COLO668 (cell line): ENCODE results near the gene MATR3.
A peak's percentile ranks its signal among the peaks of the same experiment; 100 is the strongest.

Experiments used
- DNase-seq: peaks from one replicate; lab custom pipeline; 2025; ENCODE audit not compliant: unreplicated experiment; lab: John Stamatoyannopoulos, UW

MATR3 gene

GRCh38 chr5:139271201-139272027, 22.1 kb upstream of the MATR3 start:
- DNase-seq = no peak

DNA sequence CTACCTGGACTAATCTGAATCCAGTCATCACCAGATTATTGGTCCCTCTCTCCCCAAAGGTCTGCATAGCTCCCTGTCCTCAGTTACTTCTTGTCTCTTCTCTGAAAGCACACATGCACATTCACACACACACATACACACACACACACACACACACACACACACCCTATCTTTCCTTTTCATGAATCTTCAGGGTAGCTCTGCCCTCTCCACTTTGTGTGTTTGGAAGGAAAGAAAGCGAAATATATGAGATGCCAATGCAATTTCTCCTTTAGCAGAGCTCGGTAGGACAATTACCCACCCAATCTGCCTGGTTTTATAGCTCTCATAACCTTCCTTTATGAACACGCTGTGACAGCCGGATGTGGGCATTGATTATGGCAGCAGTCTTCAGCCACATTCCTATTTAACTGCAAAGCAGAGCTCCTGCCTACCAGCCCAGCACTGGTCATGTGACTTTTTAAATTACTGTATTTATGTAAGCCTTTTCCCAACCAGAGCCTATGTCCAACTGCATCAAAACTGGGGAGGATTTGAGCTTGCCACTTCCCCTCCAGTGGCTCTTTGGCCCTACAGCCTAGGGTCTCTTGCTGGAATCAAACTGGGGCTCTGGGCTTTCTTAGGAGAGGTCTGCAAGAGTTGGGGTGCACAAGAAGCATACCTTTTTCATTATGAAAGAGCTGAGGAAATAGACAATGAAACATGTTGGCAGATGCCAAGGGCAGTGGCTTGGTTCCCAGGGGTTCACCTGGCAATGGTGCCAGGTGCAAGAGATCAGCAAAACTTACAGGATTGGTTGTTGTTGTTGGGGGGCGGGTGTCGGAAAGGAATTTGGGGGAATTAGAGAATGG, 20.8 kb upstream of the MATR3 start:
- DNase-seq = peak; percentile 8

GRCh38 chr5:139273322-139273571, 20.3 kb upstream of the MATR3 start:
- no peak for DNase-seq

- peak; percentile 85 for DNase-seq
Measured at GRCh38 chr5:139273572-139274289, 19.8 kb upstream of the MATR3 start.

DNA sequence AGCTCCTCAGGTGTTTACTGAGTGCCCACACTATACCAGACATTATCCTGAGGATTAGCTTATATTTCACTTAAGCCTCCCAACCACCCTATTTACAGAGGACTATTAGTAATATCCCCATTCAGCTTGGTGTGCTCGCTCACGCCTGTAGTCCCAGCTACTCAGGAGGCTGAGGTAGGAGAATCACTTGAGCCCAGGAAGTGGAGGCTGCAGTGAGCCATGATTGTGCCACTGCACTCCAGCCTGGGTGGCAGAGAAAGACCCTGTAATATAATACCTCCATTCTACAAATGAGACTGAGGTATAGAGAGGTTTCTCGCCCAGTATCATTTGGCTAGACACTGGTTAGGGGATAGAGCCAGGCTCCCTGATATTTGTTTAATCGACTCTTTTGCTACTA, 18.0 kb upstream of the MATR3 start:
- no peak for DNase-seq

DNA sequence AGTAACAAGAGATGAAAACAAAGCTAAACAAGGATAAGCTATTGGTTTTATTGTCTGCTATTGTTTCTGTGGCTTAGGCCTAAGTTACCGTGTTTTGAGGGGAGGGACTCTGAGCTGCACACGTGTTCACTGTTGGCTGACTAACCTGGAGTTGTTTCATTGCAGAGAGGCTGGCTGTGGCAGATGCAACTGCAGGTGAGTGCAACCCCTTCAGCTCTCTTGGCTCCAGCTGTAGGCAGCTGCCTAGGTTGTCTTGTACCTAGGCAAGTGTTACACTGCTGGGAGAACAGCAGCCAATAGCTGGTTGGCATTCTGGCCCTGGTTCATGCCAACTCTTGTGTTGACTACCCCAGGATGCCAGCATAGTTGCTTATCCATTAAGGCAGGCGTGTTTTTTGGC, 17.6 kb upstream of the MATR3 start:
- peak; percentile 5 for DNase-seq

- no peak for DNase-seq
Measured at GRCh38 chr5:139276426-139276825, 17.1 kb upstream of the MATR3 start.

DNA sequence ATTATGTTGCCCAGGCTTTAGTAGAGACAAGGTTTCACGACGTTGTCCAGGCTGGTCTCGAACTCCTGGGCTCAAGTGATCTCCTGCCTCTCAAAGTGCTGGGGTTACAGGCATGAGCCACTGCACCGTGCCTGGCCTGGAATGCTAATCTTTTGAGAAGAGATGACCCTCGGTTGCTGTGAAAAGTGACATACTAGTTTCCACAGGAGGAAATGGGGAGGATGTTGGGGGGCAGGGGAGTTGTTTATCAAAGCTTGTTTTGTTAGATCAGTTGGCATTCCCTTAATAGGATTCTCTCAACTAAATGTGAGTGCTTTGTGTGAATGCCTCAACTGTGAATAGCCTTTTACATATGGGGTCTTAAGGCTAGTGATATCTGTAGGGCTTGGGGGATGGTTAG, 16.4 kb upstream of the MATR3 start:
- DNase-seq = no peak

DNA sequence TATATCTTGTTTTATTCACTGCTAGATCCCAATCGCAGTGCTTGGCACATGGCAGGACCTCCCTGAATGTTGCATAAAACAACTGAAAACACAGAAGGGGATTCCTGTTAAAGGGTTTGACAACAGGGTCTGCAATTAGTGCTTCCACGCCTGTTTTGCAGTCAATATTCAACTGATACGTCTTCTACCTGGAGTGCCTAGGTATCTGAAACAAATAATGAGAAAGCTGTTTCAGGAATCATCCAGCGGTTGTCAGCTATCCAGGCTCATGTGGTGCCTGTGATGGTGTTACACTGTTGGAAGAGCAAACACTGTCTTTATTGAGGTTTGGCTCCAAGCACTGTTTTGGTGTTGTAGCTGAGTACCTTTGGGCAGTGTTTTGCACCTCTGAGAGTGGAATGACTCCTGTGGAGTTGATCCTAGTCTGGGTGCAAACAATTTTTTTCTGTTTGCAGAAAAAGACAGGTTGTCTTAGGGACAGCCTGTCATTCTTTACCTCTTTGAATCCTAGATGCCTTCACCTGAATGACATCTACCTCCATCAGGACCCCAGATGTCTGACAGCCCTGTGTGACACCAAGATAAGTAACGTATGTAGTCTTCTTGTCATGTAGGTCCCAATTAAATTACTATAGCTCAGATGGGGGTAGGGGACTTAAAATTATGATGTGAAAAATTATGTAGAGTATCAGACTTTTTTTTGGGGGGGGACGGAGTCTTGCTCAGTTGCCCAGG, 14.8 kb upstream of the MATR3 start:
- DNase-seq = no peak

DNA sequence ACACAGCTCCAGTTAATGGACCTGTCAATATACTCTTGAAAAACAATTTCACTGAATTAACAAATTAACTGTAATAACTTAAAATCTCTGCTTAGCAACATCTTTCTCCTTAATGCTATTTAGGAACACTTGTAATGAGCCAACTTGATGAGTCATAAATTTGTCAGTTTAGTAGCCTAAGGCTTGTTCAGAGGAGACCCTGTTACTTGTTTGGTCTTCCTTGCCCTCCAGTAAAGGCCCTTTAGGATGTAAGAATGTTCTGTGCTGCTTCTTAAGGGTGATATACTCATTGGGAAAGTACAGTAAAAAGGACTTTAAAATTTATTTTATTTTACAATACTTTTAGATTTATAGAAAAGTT, 11.4 kb upstream of the MATR3 start:
- DNase-seq = no peak

- no peak for DNase-seq
Measured at GRCh38 chr5:139283252-139284166, 10.0 kb upstream of the MATR3 start.

- no peak for DNase-seq
Measured at GRCh38 chr5:139284295-139284694, 9.2 kb upstream of the MATR3 start.

DNA sequence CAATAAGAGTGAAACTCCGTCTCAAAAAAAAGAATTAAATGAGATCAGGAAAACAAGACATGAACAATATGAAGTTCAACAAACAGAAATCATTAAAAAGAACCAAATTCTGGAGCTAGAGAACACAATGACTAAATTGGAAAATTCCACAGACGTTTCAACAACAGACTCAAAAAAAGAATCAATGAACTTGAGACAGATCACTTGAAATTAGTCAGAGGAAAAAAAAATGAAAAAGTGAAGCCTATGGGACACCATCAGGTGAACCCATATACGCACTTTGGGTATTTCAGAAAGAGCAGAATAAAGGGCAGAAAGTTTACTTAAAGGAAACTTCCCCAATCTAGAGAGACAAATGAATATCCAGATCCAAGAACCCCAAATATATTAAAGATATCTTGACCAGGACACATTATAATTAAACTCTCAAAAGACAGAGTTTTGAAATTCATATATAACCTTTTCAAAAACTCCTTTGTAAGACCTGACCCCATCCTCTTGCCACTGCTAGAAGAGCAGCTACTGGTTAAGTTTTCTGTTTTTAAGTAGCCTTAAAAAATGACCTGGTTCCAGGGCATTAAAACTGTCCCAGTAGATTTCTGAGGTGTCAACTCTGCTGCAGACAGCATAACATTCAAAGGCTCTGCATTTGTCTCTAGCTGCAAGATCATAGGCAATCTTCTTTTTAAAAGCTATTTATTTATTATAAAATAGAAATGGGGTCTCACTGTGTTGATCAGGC, 7.7 kb upstream of the MATR3 start:
- DNase-seq = no peak

DNA sequence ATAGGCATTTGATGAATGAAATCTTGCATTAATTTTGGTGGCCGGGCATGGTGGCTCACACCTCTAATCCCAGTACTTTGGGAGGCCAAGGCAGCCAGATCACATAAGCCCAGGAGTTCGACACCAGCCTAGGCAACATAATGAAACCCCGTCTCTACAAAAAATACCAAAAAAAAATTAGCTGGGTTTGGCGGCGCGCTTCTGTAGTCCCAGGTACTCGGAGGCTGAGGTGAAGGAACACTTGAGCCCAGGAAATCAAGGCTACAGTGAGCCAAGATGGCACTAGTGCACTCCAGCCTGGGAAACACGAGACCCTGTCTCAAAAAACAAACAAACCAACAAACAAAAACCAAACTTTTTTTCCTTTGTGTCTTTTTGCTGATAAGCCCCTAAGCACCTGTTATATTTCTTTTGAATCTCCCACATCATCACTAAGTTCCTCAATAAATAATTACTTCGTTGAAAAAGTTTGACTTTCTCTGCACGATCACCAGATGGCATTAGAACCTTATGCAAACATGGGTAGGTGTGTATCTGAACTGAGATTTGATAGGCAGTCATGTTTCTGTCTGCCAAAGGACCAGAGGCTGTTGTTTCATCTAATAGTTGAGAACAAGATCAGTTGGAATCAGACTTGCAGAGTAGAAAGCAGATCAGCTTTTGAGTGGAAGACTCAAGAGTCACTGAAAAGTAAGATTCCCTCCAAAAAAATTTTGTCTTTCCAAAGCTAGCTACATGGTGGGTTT, 5.5 kb upstream of the MATR3 start:
- no peak for DNase-seq

DNA sequence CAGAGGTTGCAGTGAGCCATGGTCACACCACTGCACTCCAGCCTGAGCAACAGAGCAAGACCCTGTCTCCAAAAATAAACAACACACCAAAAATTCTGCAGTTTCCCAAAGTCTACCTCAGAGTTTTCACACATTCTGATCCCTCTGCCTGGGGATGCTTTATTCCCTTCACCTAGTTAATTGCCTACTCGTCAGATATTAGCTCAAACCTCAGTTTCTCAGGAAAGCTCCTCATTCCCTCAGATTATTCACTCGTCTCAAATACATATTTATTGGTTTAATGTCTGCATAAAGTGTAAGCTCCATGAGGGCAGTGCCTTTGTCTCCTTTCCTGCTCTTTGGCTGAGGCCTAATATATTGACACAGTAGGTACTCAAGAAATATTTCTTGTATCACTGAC, 2.5 kb upstream of the MATR3 start:
- no peak for DNase-seq

GRCh38 chr5:139293202-139293506, 386 bp upstream of the MATR3 start:
- DNase-seq = no peak

DNA sequence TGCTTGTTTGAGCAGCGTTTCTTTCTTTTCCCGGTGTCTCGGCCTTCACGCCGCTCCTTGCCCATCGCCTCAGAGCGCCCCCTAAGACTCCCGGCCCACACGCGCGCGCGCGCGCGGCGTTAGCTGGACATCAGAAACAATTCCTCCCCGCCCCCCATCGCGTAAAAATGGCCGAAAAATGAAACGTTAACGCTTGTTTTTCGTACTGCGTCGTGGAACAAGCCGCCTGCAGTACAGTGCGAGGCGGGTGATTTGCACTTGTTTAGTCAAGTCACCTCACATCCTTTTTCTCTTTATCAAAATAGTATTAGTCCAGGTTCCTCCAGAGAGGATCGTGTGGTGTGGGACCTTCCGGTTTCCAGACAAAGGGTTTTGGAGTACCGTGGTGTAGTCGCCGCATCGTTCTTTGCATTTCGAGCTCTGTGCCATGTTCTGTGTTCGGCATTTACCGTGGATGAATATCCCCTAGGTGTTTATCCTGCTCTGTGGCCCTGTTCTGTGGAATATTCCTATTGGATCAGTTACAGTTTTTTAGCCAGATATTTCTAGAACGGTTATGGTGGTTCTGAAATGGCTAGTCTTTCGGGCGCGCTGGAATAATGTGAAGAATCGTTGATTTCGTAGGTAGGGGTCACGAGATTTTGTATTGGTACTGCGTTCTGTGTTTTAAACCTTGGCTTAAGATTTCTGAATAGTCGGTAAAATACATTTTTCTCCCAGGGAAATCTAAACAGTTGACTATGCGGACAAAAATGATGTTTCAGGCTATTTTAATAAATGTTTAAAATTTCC, 1.0 kb downstream of the MATR3 start:
- DNase-seq = peak; percentile 78

- DNase-seq = peak; percentile 7
Measured at GRCh38 chr5:139295346-139296057, 2.0 kb downstream of the MATR3 start.
